Measurements from ENCODE around the gene NEK2. TPM values are rescaled to one million over a fixed set of nuclear protein-coding genes. Genes with fewer than 3 reads are reported as not detected.
A peak's percentile ranks its signal among the peaks of the same experiment; 100 is the strongest.

The NEK2 gene
- total RNA-seq, 1 experiment from 2014 or later, result 17.6 TPM

- H3K27ac ChIP-seq (ENCODE audit: insufficient read length, low read depth, low read length), result no peak overlapping the region
Observed at GRCh38 chr1:211680752-211681327, 5.4 kb upstream of the NEK2 start.

More at GRCh38 chr1:211680752-211681327, 5.4 kb upstream of the NEK2 start:
- Histone ChIP-seq H4K20me1 (ENCODE audit: control insufficient read depth, insufficient read depth, insufficient read length) (no peaks in the 10 kb centered on the region), H3K18ac (ENCODE audit: insufficient read length, low read depth, low read length) (no peak overlapping the region), H2BK20ac (ENCODE audit: low read depth, low read length, poor library complexity, severe bottlenecking) (no peak overlapping the region), H3K27me3 (ENCODE audit: insufficient read depth, low read length) (no peaks in the 10 kb centered on the region), H3K4ac (ENCODE audit: low read depth, low read length) (no peak overlapping the region), H2BK120ac (ENCODE audit: low read depth, low read length, poor library complexity, severe bottlenecking) (no peak overlapping the region), H2BK15ac (ENCODE audit: low read depth, low read length) (no peak overlapping the region), H3K4me2 (ENCODE audit: insufficient read depth, insufficient read length, low read length) (no peak overlapping the region), H2AFZ (ENCODE audit: low read length) (no peak overlapping the region), H3K4me1 (ENCODE audit: insufficient read depth, low read length) (no peaks in the 10 kb centered on the region), H3T11ph (ENCODE audit: low read length) (no peak overlapping the region), H2BK5ac (ENCODE audit: insufficient read length, low read length) (no peak overlapping the region), H3K56ac (ENCODE audit: insufficient read length, low read depth, low read length) (no peak overlapping the region), H4K5ac (ENCODE audit: insufficient read length, low read depth, low read length) (no peak overlapping the region), H3K14ac (ENCODE audit: insufficient read depth, low read length) (no peak overlapping the region), H4K91ac (ENCODE audit: insufficient read length, low read depth, low read length) (no peak overlapping the region), H2BK12ac (ENCODE audit: insufficient read length, low read depth, low read length) (no peak overlapping the region), H4K8ac (replicated peaks; ENCODE audit: insufficient read length, low read depth, low read length) (no peak overlapping the region), H3K9ac (ENCODE audit: extremely low read depth, insufficient read length, low read length) (no peak overlapping the region), H3K79me1 (ENCODE audit: insufficient read depth, low read depth, low read length, poor library complexity, severe bottlenecking) (no peaks in the 10 kb centered on the region), H3K9me3 (ENCODE audit: control insufficient read depth, low read depth, low read length) (no peaks in the 10 kb centered on the region), H3K79me2 (ENCODE audit: insufficient read depth, low read length) (no peaks in the 10 kb centered on the region), H3K23me2 (ENCODE audit: insufficient read length, low read depth, low read length, poor library complexity, severe bottlenecking) (no peaks in the 10 kb centered on the region), H3K23ac (ENCODE audit: insufficient read length, low read depth, low read length) (no peak overlapping the region), H2AK5ac (ENCODE audit: insufficient read length, low read length) (no peak overlapping the region)
- Mint-ChIP-seq H3K4me3 (no peak overlapping the region), H3K27ac (no peak overlapping the region), H3K9me3 (no peaks in the 10 kb centered on the region), H3K36me3 (ENCODE audit: insufficient read depth in 1 of 3, low read depth in 3 of 3) (no peaks in the 10 kb centered on the region), H3K4me1 (peaks cover 7 to 9% of the 10 kb centered on the region in 2 experiments), H3K27me3 (ENCODE audit: low read depth) (no peaks in the 10 kb centered on the region; the same call in 1 of the 2 replicates)
- peak; percentile 73 for TF ChIP-seq CTCF (conservative IDR thresholded peaks at IDR 0.05)
- no peak for DNase-seq
- WGBS (ENCODE audit: extremely low coverage, insufficient read length, low lambda C conversion rate), result no CpG with 5 or more reads among the region's 9 CpGs
